Spinal cord (tissue), 10 donors: ENCODE results near the gene ERBB4. TPM values are rescaled to one million over a fixed set of nuclear protein-coding genes. Genes with fewer than 3 reads are reported as not detected.

Experiments used
- DNase-seq, 6 donors: peaks; one replicate each; pipeline versions ENCODE4 v3.0.0 to v3.0.0-alpha.2; 2013 to 2015; ENCODE audit warnings: low spot score in 6 of 6, low read depth in 4 of 6
- H3K27ac ChIP-seq: one replicate; pipeline ENCODE4 v1.5.1; 2013; ENCODE audit warnings: low read depth, low read length, control low read depth
- H3K27me3 ChIP-seq: one replicate; pipeline ENCODE4 v1.6.1; 2013; ENCODE audit warnings: low read length; ENCODE audit not compliant: control insufficient read depth, insufficient read depth
- H3K36me3 ChIP-seq: one replicate; pipeline ENCODE4 v1.6.1; 2013; ENCODE audit warnings: low read length; ENCODE audit not compliant: control insufficient read depth, insufficient read depth
- H3K4me1 ChIP-seq: one replicate; pipeline ENCODE4 v1.6.1; 2013; ENCODE audit warnings: low read length; ENCODE audit not compliant: control insufficient read depth, insufficient read depth
- H3K4me3 ChIP-seq: one replicate; pipeline ENCODE4 v1.5.1; 2013; ENCODE audit warnings: low read depth, low read length, control low read depth
- H3K9me3 ChIP-seq: one replicate; pipeline ENCODE4 v1.6.1; 2013; ENCODE audit warnings: low read length; ENCODE audit not compliant: control insufficient read depth, insufficient read depth
- WGBS: methylation state at CpG from one replicate; pipeline ENCODE4 v1.1.5; 2013; ENCODE audit warnings: missing lambda C conversion rate; ENCODE audit not compliant: insufficient coverage; 5-methylcytosine and 5-hydroxymethylcytosine counted together
- polyA plus RNA-seq, 2 donors: library from polyadenylated mRNA; unstranded; fragments of 120-200 nt; gene quantifications; one replicate each; pipeline ENCODE4 v1.2.1, GENCODE V29; 2013; ENCODE audit not compliant: insufficient read length in 2 of 2
- total RNA-seq, 2 donors: library from RNA; depleted of rRNA in 1 of 2; stranded (reverse); fragments of 120-200 nt in 1 of 2; fragments of >200 nt in 1 of 2; gene quantifications; one replicate each; pipeline versions ENCODE4 v1.2.3 to v1.2.4, GENCODE V29; 2013 to 2014
- donor health status: healthy.

The ERBB4 gene
- total and polyA plus RNA-seq, 4 donors, result 14.4 to 41.7 (median 20.8) TPM

DNA sequence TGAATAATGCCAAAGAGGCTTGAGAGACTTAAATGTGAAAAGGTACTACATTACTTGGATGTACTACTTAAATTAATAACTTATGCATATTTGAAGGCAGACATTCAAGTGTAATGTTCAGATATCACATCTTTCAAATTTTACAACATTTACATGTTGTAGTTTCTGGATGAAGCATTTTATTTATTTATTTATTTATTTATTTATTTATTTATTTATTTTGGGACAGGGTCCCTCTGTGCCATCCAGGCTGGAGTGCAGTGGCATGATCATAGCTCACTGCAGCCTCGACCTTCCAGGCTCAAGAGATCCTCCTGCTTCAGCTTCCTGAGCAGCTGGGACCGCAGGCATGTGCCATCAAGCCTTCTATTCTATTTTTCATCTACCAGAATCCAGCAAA, 596.4 kb downstream of the ERBB4 start:
- Histone ChIP-seq H3K4me3 (no peak overlapping the region), H3K27me3 (no peaks in the 10 kb centered on the region), H3K27ac (no peak overlapping the region), H3K4me1 (no peaks in the 10 kb centered on the region), H3K36me3 (no peaks in the 10 kb centered on the region), H3K9me3 (no peaks in the 10 kb centered on the region)
- no peak for DNase-seq
- 100% methylated on average over 1 of the region's 2 CpGs for WGBS

DNA sequence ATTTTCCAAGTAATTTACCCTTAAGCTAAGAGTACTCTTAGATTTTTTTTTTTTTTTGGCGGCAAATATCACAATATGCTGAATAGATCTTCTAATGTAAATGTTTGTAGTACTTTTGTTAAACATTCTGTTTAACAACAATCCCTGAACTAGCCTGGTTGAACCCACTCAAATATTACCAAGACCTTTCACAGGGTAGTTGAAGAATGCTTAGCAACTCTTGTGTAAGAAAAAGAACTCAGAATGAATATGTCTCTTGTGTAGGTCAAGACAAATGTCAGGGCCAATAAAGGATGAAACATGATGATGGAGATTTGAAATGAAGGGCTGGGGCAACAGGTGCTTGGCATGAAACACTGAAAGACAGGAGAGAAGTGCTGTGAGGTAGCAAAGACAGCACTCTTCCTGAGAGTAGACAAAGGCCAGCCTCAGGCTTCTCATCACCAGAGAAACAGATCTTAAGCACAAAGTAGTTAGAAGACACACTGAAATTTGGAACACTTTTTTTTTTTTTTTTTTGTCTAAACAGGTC, 597.3 kb downstream of the ERBB4 start:
- Histone ChIP-seq H3K4me3 (no peak overlapping the region), H3K36me3 (no peaks in the 10 kb centered on the region), H3K9me3 (no peaks in the 10 kb centered on the region), H3K4me1 (no peaks in the 10 kb centered on the region), H3K27ac (no peak overlapping the region), H3K27me3 (no peaks in the 10 kb centered on the region)
- WGBS, result no CpG with 5 or more reads among the region's 1 CpG
- peak in 1 of 6 donors; percentile 10 for DNase-seq

DNA sequence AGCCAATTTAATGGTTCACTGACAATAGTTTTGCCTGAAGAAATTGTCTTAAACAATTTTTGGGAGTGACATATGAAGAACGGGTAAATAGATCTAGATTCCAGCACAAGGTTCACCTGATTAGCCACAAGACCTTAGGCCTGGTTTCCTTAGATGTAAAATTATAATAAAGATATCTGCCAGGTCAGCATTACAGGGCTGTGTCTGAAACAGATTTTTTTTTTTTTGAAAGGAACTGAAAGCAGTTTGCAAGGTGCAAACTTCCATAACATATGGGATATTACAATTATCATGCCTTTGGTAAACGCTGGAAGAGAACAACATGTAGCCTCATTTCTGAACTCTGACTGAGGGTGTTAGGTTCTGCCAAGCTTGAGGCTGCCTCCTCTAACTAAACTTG, 599.4 kb downstream of the ERBB4 start:
- no CpG with 5 or more reads among the region's 2 CpGs for WGBS
- no peak overlapping the region for H3K27ac ChIP-seq
- H3K36me3 ChIP-seq, result no peaks in the 10 kb centered on the region
- no peaks in the 10 kb centered on the region for H3K9me3 ChIP-seq
- H3K27me3 ChIP-seq, result no peaks in the 10 kb centered on the region
- no peak for DNase-seq
- no peaks in the 10 kb centered on the region for H3K4me1 ChIP-seq
- no peak overlapping the region for H3K4me3 ChIP-seq

DNA sequence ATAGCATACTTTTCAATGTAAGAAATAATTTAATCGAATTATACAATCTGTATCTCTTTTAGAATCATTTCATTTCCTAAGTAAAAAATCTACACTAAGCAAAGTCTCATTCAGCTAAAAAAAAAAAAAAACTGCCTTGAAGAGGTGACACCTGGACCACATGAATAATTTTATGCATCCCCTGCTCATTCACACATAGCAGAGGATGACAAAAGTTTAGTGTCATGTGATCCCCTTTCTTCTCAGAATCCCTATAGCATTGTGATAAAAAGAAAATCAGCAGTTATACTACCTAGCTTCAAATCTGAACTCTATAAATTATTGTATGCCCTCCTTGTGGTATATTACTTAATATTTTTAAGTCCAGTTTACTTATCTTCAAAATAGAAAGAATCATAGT, 603.8 kb downstream of the ERBB4 start:
- no CpG with 5 or more reads among the region's 1 CpG for WGBS
- no peak overlapping the region for H3K4me3 ChIP-seq
- H3K36me3 ChIP-seq, result no peaks in the 10 kb centered on the region
- DNase-seq, result no peak
- no peak overlapping the region for H3K27ac ChIP-seq
- H3K27me3 ChIP-seq, result no peaks in the 10 kb centered on the region
- no peaks in the 10 kb centered on the region for H3K4me1 ChIP-seq
- H3K9me3 ChIP-seq, result no peaks in the 10 kb centered on the region

DNA sequence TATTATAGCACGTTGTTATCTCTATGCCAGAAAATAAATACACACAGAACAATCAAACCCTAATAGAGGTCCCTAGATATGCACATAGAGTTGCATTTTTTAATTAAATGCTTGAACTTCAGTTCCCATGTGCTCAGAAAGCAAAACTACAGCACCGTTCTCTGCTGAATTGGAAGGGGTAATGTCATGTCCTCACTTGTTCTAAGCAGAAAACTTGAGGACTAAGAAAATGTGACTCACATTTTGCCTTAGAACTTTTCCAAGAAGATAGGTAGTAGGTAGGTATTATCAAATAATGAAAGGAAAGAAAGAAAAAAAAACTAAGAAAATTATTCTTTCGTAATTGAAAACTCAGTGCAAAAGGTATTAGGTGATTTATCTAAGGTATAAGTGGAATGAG, 607.3 kb downstream of the ERBB4 start:
- no peak for DNase-seq
- H3K4me1 ChIP-seq, result no peaks in the 10 kb centered on the region
- no peaks in the 10 kb centered on the region for H3K36me3 ChIP-seq
- H3K27ac ChIP-seq, result no peak overlapping the region
- WGBS, result no CpG with 5 or more reads among the region's 3 CpGs
- H3K27me3 ChIP-seq, result no peaks in the 10 kb centered on the region
- H3K9me3 ChIP-seq, result no peaks in the 10 kb centered on the region
- H3K4me3 ChIP-seq, result no peak overlapping the region

DNA sequence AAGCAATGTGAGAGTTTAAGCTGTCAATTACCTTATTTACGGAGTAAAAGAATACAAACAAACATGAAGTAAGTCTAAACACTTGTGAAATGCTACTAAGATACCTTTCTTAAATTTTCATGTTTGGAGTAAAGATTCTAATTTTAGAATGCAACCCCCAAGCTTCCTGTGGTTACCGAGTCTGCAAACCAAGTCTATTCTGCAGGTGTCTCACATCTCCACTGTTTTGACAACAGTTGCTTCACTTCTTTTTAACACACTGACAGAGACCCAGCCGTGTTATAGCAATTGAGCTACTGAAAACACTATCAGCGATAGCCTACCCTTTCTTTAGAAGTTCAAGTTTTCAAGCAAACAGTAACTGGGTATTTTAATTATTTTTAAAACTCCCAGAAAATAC, 608.3 kb downstream of the ERBB4 start:
- no peak overlapping the region for H3K4me3 ChIP-seq
- H3K9me3 ChIP-seq, result no peaks in the 10 kb centered on the region
- no peaks in the 10 kb centered on the region for H3K36me3 ChIP-seq
- WGBS, result 25% methylated on average over 1 of the region's 4 CpGs
- H3K27me3 ChIP-seq, result no peaks in the 10 kb centered on the region
- no peaks in the 10 kb centered on the region for H3K4me1 ChIP-seq
- peak in 1 of 6 donors; percentile 5 for DNase-seq
- no peak overlapping the region for H3K27ac ChIP-seq

DNA sequence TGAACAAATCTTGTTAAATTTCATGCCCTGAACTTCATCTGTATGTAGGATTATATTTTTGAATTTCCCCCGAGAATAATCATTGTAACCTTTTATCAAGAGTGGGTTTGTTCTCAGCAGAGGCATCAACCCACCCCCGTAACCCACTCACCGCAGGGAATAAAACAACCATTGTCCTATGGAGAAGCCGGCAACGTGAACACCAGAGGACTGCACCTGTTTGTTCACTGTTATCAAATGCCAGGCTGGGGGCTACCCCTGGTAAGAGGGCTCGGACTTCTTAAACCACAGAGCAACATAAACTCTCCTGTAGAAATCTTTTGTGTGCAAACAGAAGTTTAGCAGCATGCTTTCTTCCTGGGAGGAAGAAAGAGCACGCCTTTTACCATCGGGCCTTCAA, 610.4 kb downstream of the ERBB4 start:
- no peak overlapping the region for H3K27ac ChIP-seq
- no peak overlapping the region for H3K4me3 ChIP-seq
- DNase-seq, result peak in 1 of 6 donors; percentile 26
- H3K9me3 ChIP-seq, result no peaks in the 10 kb centered on the region
- no peaks in the 10 kb centered on the region for H3K4me1 ChIP-seq
- no peaks in the 10 kb centered on the region for H3K36me3 ChIP-seq
- H3K27me3 ChIP-seq, result no peaks in the 10 kb centered on the region
- WGBS, result 42% methylated on average over 2 of the region's 8 CpGs

DNA sequence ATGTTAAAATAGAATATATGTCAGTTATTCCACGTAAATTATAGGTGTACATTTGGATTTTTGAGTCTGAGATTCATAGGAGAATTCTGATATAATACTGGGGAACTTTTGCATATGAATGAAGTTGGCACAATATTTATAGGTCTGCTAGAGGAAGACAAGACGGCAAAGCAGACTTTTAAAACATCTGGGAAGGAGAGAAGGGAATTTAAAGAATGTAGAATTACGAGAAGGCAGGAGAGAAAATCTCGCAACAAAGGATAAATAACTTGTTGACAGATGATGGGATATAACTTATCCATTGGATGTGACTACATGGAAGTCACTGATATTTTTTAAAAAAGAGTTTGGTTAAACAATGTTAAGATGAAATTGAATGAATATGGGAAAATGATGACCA, 615.6 kb downstream of the ERBB4 start:
- H3K4me1 ChIP-seq, result no peaks in the 10 kb centered on the region
- WGBS, result 81% methylated on average over 4 of the region's 4 CpGs
- no peaks in the 10 kb centered on the region for H3K9me3 ChIP-seq
- no peaks in the 10 kb centered on the region for H3K36me3 ChIP-seq
- H3K27ac ChIP-seq, result no peak overlapping the region
- no peak for DNase-seq
- no peaks in the 10 kb centered on the region for H3K27me3 ChIP-seq
- H3K4me3 ChIP-seq, result no peak overlapping the region

DNA sequence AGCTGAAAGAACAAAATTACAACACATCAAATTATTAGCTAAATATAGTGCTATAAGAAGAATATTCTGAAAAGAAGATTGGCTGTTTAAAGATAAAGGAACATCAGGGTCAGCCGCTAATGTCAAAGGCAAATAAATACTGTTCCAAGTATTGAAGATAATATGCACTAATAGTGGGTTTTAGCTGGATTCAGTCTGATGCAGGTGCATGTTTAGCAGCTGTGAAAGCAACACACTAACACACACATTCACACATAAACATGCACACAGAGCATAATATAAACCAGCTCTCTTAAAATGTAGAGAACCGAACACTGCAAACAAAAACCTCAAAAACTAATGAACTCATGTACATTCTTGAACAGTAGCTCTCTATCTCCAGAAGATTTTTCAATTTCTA, 634.6 kb downstream of the ERBB4 start:
- Histone ChIP-seq H3K4me3 (no peak overlapping the region), H3K27me3 (no peaks in the 10 kb centered on the region), H3K27ac (no peak overlapping the region), H3K9me3 (no peaks in the 10 kb centered on the region), H3K4me1 (no peaks in the 10 kb centered on the region), H3K36me3 (no peaks in the 10 kb centered on the region)
- DNase-seq, result peak in 1 of 6 donors; percentile 15
- 33% methylated on average over 1 of the region's 2 CpGs for WGBS

DNA sequence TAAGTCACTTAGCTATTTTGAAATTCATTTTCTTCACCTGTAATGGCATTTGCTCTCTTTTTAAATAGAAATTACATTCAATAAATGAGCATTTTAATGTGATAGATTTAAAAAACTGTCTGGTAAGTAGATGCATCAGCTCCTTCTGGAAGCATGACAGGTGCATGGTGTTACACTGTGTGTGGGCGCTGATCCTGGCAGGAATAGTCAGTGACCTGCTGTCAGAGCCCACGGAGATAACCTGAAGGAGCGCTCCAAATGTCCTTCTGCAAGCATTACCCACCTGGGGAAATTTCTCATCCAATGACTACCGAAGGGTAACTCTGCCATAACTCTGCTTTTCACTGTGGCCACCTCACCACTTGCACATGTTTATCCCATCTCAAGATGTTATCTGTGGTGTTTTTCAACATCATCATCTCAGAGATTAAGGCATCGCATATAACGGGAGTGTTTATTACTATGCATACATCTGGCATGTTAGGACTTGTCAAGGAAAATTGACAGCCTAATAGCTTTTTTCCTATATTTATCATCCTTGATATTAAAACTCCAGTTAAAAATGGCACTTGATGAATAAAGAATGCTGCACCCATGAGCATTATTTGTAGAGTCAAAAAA, 637.3 kb downstream of the ERBB4 start:
- Histone ChIP-seq H3K36me3 (no peaks in the 10 kb centered on the region), H3K4me3 (no peak overlapping the region), H3K27me3 (no peaks in the 10 kb centered on the region), H3K27ac (no peak overlapping the region), H3K4me1 (no peaks in the 10 kb centered on the region), H3K9me3 (no peaks in the 10 kb centered on the region)
- peak in 1 of 6 donors; percentile 7 for DNase-seq
- 82% methylated on average over 4 of the region's 6 CpGs for WGBS
